K562 (cell line): ENCODE results near the gene NUP153. TPM values are rescaled to one million over a fixed set of nuclear protein-coding genes. Genes with fewer than 3 reads are reported as not detected.

Source experiments
- BHLHE40 ChIP-seq: IDR thresholded peaks from 2 replicates; pipeline ENCODE4 v1.6.1; 2011; ENCODE audit warnings: low read length, improper control_type of control experiment
- CC2D1A ChIP-seq: fragments of 450-650 bp; IDR thresholded peaks from 2 replicates; pipeline ENCODE4 v1.6.1; 2017; ENCODE audit warnings: mild to moderate bottlenecking
- HDAC1 ChIP-seq, 2 experiments: fragments of 450-650 bp; IDR thresholded peaks; 2 replicates each; pipeline ENCODE4 v1.6.1; 2016 to 2017; ENCODE audit warnings: inconsistent platforms in 1 of 2, mild to moderate bottlenecking in 1 of 2, moderate library complexity in 1 of 2
- HNRNPL ChIP-seq: fragments of 200-400 bp; formaldehyde crosslinking; IDR thresholded peaks from 2 replicates; pipeline ENCODE4 v1.6.1; 2017; ENCODE audit warnings: low read depth, mild to moderate bottlenecking, low read length
- ID3 ChIP-seq, 2 experiments: fragments of 250-450 bp in 1 of 2; fragments of 450-650 bp in 1 of 2; sonication (Bioruptor Pico) in 1 of 2; IDR thresholded peaks; 2 replicates each; pipeline versions ENCODE4 v1.6.1 to v1.8.0; 2016 to 2021; ENCODE audit warnings: mild to moderate bottlenecking in 2 of 2, moderate library complexity in 2 of 2, missing compliant biosample characterization in 1 of 2, missing genetic modification characterization in 1 of 2
- MED1 ChIP-seq: sonication (generic); formaldehyde crosslinking; IDR thresholded peaks from 2 replicates; pipeline ENCODE4 v1.8.1; 2023; ENCODE audit warnings: missing genetic modification reagents, borderline replicate concordance
- MYNN ChIP-seq, 2 experiments: sonication (generic); formaldehyde crosslinking in 1 of 2; IDR thresholded peaks; 2 replicates each; pipeline versions ENCODE4 v1.5.0 to v1.6.1; 2016 to 2020; ENCODE audit warnings: antibody characterized with exemption in 1 of 2, missing genetic modification reagents in 1 of 2
- NUFIP1 ChIP-seq: fragments of 450-650 bp; IDR thresholded peaks from 2 replicates; pipeline ENCODE4 v1.6.1; 2018; ENCODE audit not compliant: partially characterized antibody
- PML ChIP-seq: IDR thresholded peaks from 2 replicates; pipeline ENCODE4 v1.6.1; 2012; ENCODE audit warnings: low read length, inconsistent platforms
- SOX6 ChIP-seq: fragments of 450-650 bp; IDR thresholded peaks from 2 replicates; pipeline ENCODE4 v1.6.1; 2014; ENCODE audit warnings: mild to moderate bottlenecking
- ZBTB1 ChIP-seq: sonication (generic); formaldehyde crosslinking; IDR thresholded peaks from 2 replicates; pipeline ENCODE4 v1.8.1; 2023; ENCODE audit warnings: missing genetic modification reagents, low read depth, mild to moderate bottlenecking, borderline replicate concordance
- ZC3H4 ChIP-seq: sonication (generic); formaldehyde crosslinking; IDR thresholded peaks from 2 replicates; pipeline ENCODE4 v1.9.0; 2021; ENCODE audit warnings: missing genetic modification reagents, borderline replicate concordance
- ZFP30 ChIP-seq: fragments of 250-450 bp; sonication (Bioruptor Pico); IDR thresholded peaks from 2 replicates; pipeline ENCODE4 v1.8.0; 2022; ENCODE audit warnings: moderate library complexity, mild to moderate bottlenecking, inconsistent platforms, borderline replicate concordance
- ZKSCAN1 ChIP-seq: fragments of 150-350 bp; IDR thresholded peaks from 2 replicates; pipeline ENCODE4 v1.6.1; 2016; ENCODE audit warnings: low read depth, low read length
- ZNF224 ChIP-seq: sonication (generic); formaldehyde crosslinking; IDR thresholded peaks from 2 replicates; pipeline ENCODE4 v1.8.0; 2022; ENCODE audit warnings: mild to moderate bottlenecking, missing genetic modification reagents
- ZNF3 ChIP-seq: fragments of 250-450 bp; sonication (Bioruptor Pico); IDR thresholded peaks from 2 replicates; pipeline ENCODE4 v1.5.0; 2021; ENCODE audit warnings: mild to moderate bottlenecking, moderate library complexity
- ZNF444 ChIP-seq: fragments of 250-450 bp; sonication (Bioruptor Pico); IDR thresholded peaks from 2 replicates; pipeline ENCODE4 v1.4.0; 2020; ENCODE audit warnings: mild to moderate bottlenecking, moderate library complexity
- ZNF445 ChIP-seq: fragments of 250-450 bp; sonication (Bioruptor Pico); IDR thresholded peaks from 2 replicates; pipeline ENCODE4 v1.4.0; 2020; ENCODE audit warnings: low read depth, mild to moderate bottlenecking, moderate library complexity
- ZNF76 ChIP-seq: fragments of 250-450 bp; sonication (Bioruptor Pico); IDR thresholded peaks from 2 replicates; pipeline ENCODE4 v1.4.0; 2020; ENCODE audit warnings: mild to moderate bottlenecking, moderate library complexity, borderline replicate concordance
- ZSCAN29 ChIP-seq: fragments of 450-650 bp; IDR thresholded peaks from 2 replicates; pipeline ENCODE4 v1.6.1; 2017
- polyA plus RNA-seq, 8 experiments: library from polyadenylated mRNA; depleted of rRNA in 4 of 8; stranded (reverse) in 5 of 8; unstranded in 3 of 8; fragments of >200 nt; fragmentation: Nextera tagmentation in 2 of 8; fragmentation: Illumina TruSeq in 1 of 8; extraction: Ambion mirVana in 2 of 8; extraction: Trizol in 1 of 8; gene quantifications; 2 replicates each; pipeline versions ENCODE4 v1.2.1 to v1.2.3, GENCODE V29; 2011 to 2014; ENCODE audit warnings: inconsistent platforms in 1 of 8, missing spikeins in 1 of 8
- total RNA-seq, 7 experiments: library from RNA; depleted of rRNA in 6 of 7; stranded (reverse); fragments of >200 nt in 6 of 7; fragmentation: Illumina TruSeq in 2 of 7; extraction: Trizol in 2 of 7; gene quantifications; 2 replicates each; pipeline versions ENCODE4 v1.2.1 to v1.2.3, GENCODE V29; 2011 to 2021; ENCODE audit warnings: low replicate concordance in 1 of 7
- TF ChIP-seq, protein P1 (sequence below): fragments of 250-450 bp; sonication (Bioruptor Pico); IDR thresholded peaks from 2 replicates; pipeline ENCODE4 v1.8.0; 2021; ENCODE audit warnings: moderate library complexity, mild to moderate bottlenecking, inconsistent platforms
- TF ChIP-seq, protein P2 (sequence below), 2 experiments: fragments of 450-650 bp in 1 of 2; IDR thresholded peaks; 2 replicates each; pipeline ENCODE4 v1.6.1; 2011 to 2017; ENCODE audit warnings: low read depth in 2 of 2, antibody characterized with exemption in 1 of 2, borderline replicate concordance in 1 of 2, low read length in 1 of 2, mild to moderate bottlenecking in 1 of 2, mixed read lengths in 1 of 2; ENCODE audit not compliant: control insufficient read depth in 1 of 2

The NUP153 gene
- total and polyA plus RNA-seq, 9 of the 15 experiments (the other 6 are each of a cell fraction or from before 2014, with no cell fraction given): 21.9 to 110 (median 84.8) TPM

- TF ChIP-seq NUFIP1: no peak
- TF ChIP-seq PML: no peak; the same call in 1 of the 2 replicates
- TF ChIP-seq ZBTB1 (CRISPR knock-in tag): no peak
- peak in 1 of 2 experiments; percentile 42; a peak in 2 of 4 replicates for TF ChIP-seq HDAC1 (IDR thresholded peaks at IDR 0.05)
- no peak for TF ChIP-seq ZC3H4
- TF ChIP-seq SOX6: peak; percentile 91
- TF ChIP-seq ZNF76 (CRISPR knock-in tag): no peak
- TF ChIP-seq ZNF444 (CRISPR knock-in tag): no peak; the same call in 1 of the 2 replicates
- TF ChIP-seq CC2D1A: peak; percentile 25; the same call in 1 of the 2 replicates
- TF ChIP-seq ZNF224 (CRISPR knock-in tag): no peak
- no peak for TF ChIP-seq ZFP30
- no peak for TF ChIP-seq ID3 (CRISPR knock-in tag; IDR thresholded peaks at IDR 0.05)
- TF ChIP-seq ID3 (tag; IDR thresholded peaks at IDR 0.05): no peak
- TF ChIP-seq BHLHE40: no peak
- TF ChIP-seq MED1 (CRISPR knock-in tag): no peak
- TF ChIP-seq MYNN (IDR thresholded peaks at IDR 0.05): no peak
- TF ChIP-seq MYNN (CRISPR knock-in tag; IDR thresholded peaks at IDR 0.05): no peak
- TF ChIP-seq, protein P1, sequence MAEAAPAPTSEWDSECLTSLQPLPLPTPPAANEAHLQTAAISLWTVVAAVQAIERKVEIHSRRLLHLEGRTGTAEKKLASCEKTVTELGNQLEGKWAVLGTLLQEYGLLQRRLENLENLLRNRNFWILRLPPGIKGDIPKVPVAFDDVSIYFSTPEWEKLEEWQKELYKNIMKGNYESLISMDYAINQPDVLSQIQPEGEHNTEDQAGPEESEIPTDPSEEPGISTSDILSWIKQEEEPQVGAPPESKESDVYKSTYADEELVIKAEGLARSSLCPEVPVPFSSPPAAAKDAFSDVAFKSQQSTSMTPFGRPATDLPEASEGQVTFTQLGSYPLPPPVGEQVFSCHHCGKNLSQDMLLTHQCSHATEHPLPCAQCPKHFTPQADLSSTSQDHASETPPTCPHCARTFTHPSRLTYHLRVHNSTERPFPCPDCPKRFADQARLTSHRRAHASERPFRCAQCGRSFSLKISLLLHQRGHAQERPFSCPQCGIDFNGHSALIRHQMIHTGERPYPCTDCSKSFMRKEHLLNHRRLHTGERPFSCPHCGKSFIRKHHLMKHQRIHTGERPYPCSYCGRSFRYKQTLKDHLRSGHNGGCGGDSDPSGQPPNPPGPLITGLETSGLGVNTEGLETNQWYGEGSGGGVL (CRISPR knock-in tag): no peak
- TF ChIP-seq ZNF3 (CRISPR knock-in tag): no peak
- TF ChIP-seq HNRNPL: no peak
- TF ChIP-seq ZNF445 (CRISPR knock-in tag): no peak
- no peak for TF ChIP-seq ZKSCAN1
- no peak for TF ChIP-seq ZSCAN29
- TF ChIP-seq, protein P2, sequence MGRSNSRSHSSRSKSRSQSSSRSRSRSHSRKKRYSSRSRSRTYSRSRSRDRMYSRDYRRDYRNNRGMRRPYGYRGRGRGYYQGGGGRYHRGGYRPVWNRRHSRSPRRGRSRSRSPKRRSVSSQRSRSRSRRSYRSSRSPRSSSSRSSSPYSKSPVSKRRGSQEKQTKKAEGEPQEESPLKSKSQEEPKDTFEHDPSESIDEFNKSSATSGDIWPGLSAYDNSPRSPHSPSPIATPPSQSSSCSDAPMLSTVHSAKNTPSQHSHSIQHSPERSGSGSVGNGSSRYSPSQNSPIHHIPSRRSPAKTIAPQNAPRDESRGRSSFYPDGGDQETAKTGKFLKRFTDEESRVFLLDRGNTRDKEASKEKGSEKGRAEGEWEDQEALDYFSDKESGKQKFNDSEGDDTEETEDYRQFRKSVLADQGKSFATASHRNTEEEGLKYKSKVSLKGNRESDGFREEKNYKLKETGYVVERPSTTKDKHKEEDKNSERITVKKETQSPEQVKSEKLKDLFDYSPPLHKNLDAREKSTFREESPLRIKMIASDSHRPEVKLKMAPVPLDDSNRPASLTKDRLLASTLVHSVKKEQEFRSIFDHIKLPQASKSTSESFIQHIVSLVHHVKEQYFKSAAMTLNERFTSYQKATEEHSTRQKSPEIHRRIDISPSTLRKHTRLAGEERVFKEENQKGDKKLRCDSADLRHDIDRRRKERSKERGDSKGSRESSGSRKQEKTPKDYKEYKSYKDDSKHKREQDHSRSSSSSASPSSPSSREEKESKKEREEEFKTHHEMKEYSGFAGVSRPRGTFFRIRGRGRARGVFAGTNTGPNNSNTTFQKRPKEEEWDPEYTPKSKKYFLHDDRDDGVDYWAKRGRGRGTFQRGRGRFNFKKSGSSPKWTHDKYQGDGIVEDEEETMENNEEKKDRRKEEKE (IDR thresholded peaks at IDR 0.05; ENCODE audit: borderline replicate concordance in 1 of 2, control insufficient read depth in 1 of 2, low read depth in 2 of 2, low read length in 1 of 2): no peak
These were observed 6.0 kb downstream of the NUP153 start (continued) for GRCh38 chr6:17700421-17701416.
